GM18867 (cell line): Measurements from ENCODE around the gene CCDC187.
"Not testable (repeated sequence)": the region's sequence is repeated elsewhere in the genome, so short reads cannot be mapped to it uniquely, and the experiment has no call there.

Source experiments
- ATAC-seq: cut with Tn5 transposase; IDR thresholded peaks from one replicate; pipeline ENCODE4 v1.9.1; 2021; ENCODE audit warnings: mild to moderate bottlenecking, moderate library complexity; ENCODE audit not compliant: unreplicated experiment

Gene CCDC187

DNA sequence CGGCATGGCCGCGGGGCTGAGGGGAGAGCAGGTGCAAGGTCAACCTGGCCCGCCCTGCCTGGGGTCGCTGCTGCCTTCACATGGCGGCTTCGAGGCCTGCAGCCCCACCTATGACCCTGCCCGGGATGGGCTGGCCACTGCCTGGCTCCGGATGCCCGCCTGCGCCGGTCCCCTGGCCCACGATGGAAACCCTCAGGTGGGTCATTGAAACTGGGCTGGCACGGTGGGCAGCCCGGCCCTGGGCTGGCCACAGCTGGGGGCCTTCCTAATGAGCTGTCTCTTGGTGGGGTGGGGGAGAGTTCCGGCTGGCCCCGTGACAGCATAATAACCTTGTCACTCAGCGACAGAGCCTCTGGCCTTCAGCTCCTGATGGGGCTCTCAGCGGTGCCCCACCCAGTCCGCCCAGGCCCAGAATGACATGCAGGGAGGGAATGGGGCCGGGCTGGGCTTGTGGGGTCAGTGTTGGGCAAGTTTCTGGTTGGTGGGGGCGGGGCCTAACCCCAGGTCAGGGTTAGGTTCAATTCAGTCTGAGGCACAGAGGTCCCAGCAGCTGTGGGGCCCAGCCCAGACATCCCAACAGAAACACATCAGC is at the start of gene CCDC187:
Gene CCDC187 (minus strand): TSS at position 270 of the 592 bp plus-strand sequence. CDS start 264 bp downstream, at position 6.
- ATAC-seq = no peak

- ATAC-seq = no peak
These were observed 49.2 kb upstream of the CCDC187 start for GRCh38 chr9:136353088-136353487.

DNA sequence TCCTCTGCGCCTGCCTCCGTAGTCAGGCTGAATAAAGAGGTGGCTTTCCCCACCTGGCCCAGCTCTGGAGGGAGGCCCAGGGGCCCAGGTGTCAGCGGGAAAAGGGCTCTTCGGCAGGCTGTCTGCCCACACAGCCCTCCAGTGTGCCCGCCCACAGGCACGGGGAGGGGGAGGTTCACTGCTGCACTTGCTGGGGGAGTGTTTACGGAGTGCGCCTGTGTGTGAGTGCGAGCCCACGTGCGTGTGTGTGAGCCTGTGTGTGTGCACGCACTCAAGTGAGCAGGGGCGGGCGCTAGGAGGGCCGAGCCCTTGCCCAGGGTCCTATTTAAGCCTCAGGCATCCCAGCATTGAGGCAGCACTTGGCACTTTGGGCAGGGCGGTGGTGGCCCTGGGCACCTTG is 48.8 kb upstream of the CCDC187 start:
- ATAC-seq = no peak

DNA sequence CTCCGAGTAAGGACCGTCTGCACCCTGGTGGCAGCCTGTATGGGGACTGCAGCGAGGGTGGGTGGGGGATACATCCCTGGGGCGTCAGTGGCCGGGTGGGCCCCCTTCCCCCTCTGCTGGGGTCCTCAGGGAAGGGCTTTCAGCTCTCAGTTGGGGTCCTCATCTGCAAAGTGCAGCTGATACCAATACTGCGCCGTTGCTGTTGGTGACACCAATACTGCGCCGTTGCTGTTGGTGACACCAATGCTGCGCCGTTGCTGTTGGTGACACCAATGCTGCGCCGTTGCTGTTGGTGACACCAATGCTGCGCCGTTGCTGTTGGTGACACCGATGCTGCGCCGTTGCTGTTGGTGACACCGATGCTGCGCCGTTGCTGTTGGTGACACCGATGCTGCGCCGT is 48.0 kb upstream of the CCDC187 start:
- not testable (repeated sequence) for ATAC-seq

- ATAC-seq = no peak
These were observed 47.4 kb upstream of the CCDC187 start for GRCh38 chr9:136351252-136351800.

GRCh38 chr9:136349546-136349945 is 45.7 kb upstream of the CCDC187 start:
- no peak for ATAC-seq

DNA sequence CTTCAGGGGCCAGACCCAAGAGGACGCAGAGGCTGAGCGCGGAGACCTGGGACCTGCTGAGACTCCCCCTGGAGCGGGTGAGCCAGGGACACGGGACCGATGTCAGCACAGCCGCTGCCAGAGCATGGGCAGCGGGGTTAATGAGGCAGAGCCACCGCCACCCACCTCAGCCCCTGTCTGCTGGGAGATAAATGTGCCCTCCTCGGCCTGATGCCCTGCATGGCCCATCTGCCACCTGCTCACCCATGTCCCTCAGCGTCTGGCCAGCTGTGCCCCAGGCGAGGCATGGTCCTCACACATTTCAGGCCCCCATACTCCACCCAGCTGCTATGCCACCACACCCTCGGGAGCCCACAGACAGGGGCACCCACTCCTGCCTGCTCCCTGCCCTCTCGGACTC is 44.8 kb upstream of the CCDC187 start:
- ATAC-seq = no peak

DNA sequence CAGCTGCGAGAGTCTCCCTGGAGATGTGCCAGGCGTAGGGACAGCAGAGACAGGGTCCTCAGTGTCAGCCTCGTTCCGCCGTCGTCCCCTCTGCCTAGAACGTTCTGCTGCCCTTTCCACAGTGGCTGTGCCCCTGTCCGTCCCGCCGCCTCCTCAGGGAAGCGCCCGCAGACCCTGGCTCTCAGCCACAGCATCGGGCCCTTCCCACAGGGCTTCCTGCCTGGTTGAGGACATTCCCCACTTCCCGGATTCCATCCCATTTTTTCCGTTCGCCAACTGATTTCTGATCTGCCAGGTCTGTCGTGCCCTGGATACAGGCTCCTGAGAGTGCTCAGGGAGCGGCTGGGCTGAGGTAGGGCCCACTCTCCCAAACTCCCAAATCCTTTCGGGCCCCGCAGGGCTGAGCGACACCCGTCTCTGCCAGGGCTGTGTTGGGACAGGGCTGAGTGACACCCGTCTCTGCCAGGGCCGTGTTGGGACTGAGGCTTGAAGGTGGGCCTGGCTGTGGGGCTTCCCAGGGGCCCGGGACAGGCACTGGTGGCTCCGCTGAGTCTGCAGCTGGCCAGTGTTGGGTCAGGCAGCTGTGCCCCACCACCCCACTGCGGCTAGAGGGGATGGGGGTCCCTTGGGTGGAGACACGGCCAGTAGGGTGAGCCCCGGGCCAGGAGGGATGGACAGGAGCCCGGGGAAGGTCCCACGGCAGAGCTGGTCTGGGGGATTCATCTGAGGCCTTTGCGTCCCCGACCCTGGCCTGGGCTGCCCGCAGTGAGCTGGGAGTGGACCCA is 43.8 kb upstream of the CCDC187 start:
- ATAC-seq = no peak

DNA sequence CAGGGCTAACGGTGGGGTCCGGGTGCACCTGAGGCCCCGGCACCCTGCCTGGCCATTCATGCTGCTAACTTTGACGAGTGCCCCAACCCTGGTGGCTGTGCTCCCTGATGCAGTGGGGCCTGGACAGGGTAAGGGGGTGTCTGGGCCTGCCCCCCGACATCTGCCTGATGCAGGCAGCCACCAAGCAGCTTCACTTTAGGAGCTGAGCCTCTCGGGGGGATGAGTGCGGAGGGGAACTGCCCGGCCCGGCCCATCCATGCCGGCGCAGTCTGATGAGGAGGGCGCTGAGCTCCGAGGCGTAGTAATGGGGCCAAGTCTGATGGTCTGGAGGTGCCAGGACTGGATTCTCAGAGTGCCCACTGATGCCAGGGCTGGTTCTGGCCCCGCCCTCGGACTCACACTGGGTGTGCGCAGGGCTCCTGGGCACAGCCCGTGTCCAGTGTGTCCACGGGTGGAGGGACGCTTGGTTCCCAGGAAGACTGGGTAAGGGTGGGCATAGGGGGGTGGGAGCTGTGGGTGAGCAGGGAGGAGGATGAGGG is 43.1 kb upstream of the CCDC187 start:
- ATAC-seq = no peak

- ATAC-seq = no peak
These were observed 42.2 kb upstream of the CCDC187 start for GRCh38 chr9:136346157-136346481.

DNA sequence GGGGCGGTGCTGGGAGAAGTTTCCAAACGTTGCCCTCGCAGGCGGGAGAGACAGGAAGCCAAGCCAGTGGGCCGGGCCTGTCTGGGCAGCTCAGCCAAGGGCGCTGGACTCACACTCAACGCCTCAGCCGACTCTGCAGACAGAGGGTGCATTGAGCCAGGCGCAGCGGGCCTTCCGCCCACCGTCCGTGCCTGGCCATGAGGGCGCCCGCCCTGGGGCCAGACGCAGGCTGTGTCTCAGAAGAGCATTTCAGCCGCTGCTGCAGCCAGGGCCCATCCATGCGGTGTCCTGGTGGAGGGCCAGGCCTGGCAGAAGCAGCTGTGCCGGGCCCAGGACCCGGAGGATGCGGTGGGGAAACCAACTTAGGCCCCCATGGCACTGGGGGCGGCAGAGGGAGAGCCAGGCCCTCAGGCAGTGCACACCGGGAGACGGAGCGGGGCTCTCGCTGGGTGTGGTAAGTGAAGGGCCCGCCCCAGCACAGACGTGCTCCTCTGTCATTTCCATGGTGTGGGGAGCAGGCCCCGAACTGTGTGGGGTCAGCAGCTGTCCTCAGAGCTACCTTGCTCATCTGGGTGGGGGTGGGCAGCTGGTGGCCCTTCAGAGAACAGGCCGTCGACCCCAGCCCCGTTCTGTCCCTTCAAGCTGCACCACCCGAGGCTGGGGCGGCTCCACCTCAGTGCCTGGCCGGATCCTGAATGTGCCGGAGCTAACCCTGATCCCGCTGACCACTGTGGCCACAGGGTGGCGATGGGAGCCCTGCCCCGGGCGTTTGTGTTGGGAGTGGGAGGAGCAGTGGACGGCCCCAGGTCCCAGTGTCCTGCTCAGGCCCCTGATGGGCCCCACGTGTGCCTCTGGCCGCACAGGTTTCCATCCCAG is 41.6 kb upstream of the CCDC187 start:
- no peak for ATAC-seq

DNA sequence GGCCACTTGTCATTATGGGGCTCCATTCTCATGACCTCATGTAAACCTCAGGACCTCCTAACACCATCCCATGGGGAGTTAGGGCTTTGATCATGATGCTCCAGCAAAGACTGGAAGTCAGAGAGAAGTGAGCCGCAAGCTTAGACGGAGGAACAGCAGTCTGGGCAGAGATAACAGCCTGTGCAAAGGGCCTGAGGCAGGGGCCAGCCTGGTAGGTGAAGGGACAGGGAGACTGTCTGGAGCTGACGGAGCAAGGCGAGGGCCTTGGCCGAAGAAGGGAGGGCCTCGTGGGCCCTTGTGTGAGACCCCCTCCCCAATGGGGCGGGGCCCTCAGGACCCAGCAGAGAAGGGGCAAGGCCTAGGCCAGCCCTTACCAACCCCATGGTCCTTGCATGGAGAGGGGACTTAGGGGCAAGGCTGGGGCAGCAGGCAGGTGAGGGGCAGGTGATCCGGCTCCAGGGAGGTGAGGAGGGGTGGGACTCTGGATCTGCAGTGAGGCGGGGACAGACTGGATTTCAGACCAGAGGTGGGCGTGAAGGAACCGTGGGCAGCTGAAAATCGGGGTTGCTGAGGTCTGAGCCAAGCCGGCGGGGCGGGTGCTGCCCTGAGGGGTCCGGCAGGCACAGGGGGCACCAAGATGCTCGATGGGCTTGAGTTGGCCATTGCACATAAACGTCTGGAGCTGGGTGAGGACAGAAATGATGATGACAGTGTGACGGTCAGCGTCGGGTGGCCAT is 40.8 kb upstream of the CCDC187 start:
- ATAC-seq = no peak

DNA sequence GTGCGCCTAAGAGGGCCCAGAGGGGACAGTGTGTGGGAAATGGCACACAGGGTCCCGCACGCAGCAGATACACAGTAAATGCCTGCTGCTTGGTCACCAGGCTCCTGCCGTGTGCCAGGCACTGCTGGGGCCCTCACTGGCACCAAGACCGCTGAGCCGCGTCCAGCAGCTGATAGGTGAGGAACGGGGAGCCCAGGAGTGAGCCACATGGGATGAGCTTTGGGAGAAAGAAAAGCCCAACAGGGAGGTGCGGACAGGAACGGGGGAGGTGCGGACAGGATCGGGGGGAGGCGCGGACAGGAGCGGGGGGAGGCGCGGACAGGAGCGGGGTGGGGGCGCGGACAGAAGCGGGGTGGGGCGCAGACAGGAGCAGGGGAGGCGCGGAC is 40.0 kb upstream of the CCDC187 start:
- ATAC-seq = no peak

- ATAC-seq = no peak
These were observed 39.4 kb upstream of the CCDC187 start for GRCh38 chr9:136343121-136343883.

GRCh38 chr9:136342181-136343120 is 38.6 kb upstream of the CCDC187 start:
- no peak for ATAC-seq

DNA sequence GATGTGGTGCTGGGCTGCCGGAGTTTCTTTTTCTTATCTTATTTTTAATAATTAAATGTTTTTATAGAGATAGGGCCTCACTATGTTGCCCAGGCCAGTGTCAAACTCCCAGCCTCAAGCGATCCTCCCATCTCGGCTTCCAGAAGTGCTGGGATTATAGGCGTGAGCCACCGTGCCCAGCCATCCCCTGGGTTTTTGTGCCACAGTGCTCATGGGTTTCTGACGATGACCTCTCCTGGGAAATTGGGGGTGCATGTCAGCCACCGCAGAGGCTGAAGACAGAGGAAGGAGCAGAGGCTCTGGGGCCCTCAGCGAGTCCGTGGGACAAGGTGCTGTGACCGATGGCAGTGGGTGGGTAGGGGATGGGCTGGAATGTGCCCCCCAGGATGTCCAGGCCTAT is 37.9 kb upstream of the CCDC187 start:
- ATAC-seq = no peak

GRCh38 chr9:136341042-136341655 is 37.3 kb upstream of the CCDC187 start:
- no peak for ATAC-seq

GRCh38 chr9:136340356-136341041 is 36.6 kb upstream of the CCDC187 start:
- no peak for ATAC-seq
